PC-9 (cell line): Measurements from ENCODE around the gene ERN1. TPM values are rescaled to one million over a fixed set of nuclear protein-coding genes. Genes with fewer than 3 reads are reported as not detected.

ENCODE experiments used
- BruUV-seq: library from RNA; stranded (reverse); fragments of 400-500 nt; replicated peaks from 2 replicates; lab custom pipeline; 2021; lab: Mats Ljungman, UMichigan
- CTCF ChIA-PET: fragments of 300-600 bp; sonication (Branson Sonifier 250); formaldehyde crosslinking; loops from one replicate; lab custom pipeline; 2022; ENCODE audit warnings: antibody characterized with exemption; lab: Charles Lee
- POLR2A ChIA-PET: fragments of 300-600 bp; sonication (Branson Sonifier 250); formaldehyde crosslinking; loops from one replicate; lab custom pipeline; 2022; ENCODE audit warnings: antibody characterized with exemption; ENCODE audit not compliant: unreplicated experiment; lab: Charles Lee
- DNase-seq, 2 experiments: peaks; one replicate each; pipeline versions ENCODE4 v3.0.0 to v3.0.0-alpha.2; 2015 to 2022; ENCODE audit warnings: mixed read lengths in 1 of 2
- H2AFZ ChIP-seq: fragments of 200-600 bp; sonication (generic); 2 replicates; pipeline ENCODE4 v1.8.1; 2017; ENCODE audit warnings: antibody characterized with exemption
- H3F3A ChIP-seq: fragments of 200-600 bp; sonication (generic); 2 replicates; pipeline ENCODE4 v1.8.1; 2017; ENCODE audit warnings: antibody characterized with exemption, mild to moderate bottlenecking, low read depth; ENCODE audit not compliant: insufficient read depth
- H3K27ac ChIP-seq: fragments of 200-600 bp; sonication (generic); 2 replicates; pipeline ENCODE4 v1.6.1; 2016; ENCODE audit warnings: mixed run types
- H3K27me3 ChIP-seq: fragments of 200-600 bp; sonication (generic); 2 replicates; pipeline ENCODE4 v1.6.1; 2016; ENCODE audit warnings: low read depth, mixed run types; ENCODE audit not compliant: insufficient read depth
- H3K36me3 ChIP-seq: fragments of 200-600 bp; sonication (generic); 2 replicates; pipeline ENCODE4 v1.6.1; 2016; ENCODE audit warnings: low read depth, mixed run types
- H3K4me1 ChIP-seq: fragments of 200-600 bp; sonication (generic); replicated peaks from 2 replicates; pipeline ENCODE4 v1.6.1; 2016; ENCODE audit warnings: mixed run types; ENCODE audit not compliant: insufficient read depth
- H3K4me2 ChIP-seq: fragments of 200-600 bp; sonication (generic); 2 replicates; pipeline ENCODE4 v1.6.1; 2017; ENCODE audit warnings: mixed run types
- H3K4me3 ChIP-seq: fragments of 200-600 bp; sonication (generic); 2 replicates; pipeline ENCODE4 v1.6.1; 2016; ENCODE audit warnings: mixed run types
- H3K79me2 ChIP-seq: fragments of 200-600 bp; sonication (generic); 2 replicates; pipeline ENCODE4 v1.6.1; 2017; ENCODE audit warnings: low read depth, mixed run types
- H3K9me2 ChIP-seq: fragments of 200-600 bp; sonication (generic); 2 replicates; pipeline ENCODE4 v1.8.1; 2017; ENCODE audit warnings: mild to moderate bottlenecking; ENCODE audit not compliant: insufficient read depth
- H3K9me3 ChIP-seq: fragments of 200-600 bp; sonication (generic); 2 replicates; pipeline ENCODE4 v1.8.1; 2016; ENCODE audit warnings: low read depth; ENCODE audit not compliant: insufficient read depth
- H4K20me1 ChIP-seq: fragments of 200-600 bp; sonication (generic); 2 replicates; pipeline ENCODE4 v1.8.1; 2017; ENCODE audit not compliant: insufficient read depth
- EZH2 ChIP-seq: fragments of 200-600 bp; sonication (generic); IDR thresholded peaks from 2 replicates; pipeline ENCODE4 v1.8.0; 2017; ENCODE audit warnings: antibody characterized with exemption, low read depth
- intact Hi-C: fragments of 100-400 bp; cut with micrococcal nuclease; formaldehyde crosslinking; loops from one replicate; pipeline ENCODE4 v1.10.0; 2022; ENCODE audit not compliant: unreplicated experiment
- total RNA-seq: library from RNA; stranded (reverse); gene quantifications from 2 replicates; pipeline ENCODE4 v1.2.3, GENCODE V29; 2021
- TF ChIP-seq, protein P1 (sequence below): fragments of 200-600 bp; sonication (generic); conservative IDR thresholded peaks from 2 replicates; pipeline ENCODE4 v1.6.1; 2017; ENCODE audit warnings: mixed run types, antibody characterized with exemption, mild to moderate bottlenecking, moderate library complexity

The ERN1 gene
- total RNA-seq, 1 experiment from 2014 or later = 9.2 TPM

DNA sequence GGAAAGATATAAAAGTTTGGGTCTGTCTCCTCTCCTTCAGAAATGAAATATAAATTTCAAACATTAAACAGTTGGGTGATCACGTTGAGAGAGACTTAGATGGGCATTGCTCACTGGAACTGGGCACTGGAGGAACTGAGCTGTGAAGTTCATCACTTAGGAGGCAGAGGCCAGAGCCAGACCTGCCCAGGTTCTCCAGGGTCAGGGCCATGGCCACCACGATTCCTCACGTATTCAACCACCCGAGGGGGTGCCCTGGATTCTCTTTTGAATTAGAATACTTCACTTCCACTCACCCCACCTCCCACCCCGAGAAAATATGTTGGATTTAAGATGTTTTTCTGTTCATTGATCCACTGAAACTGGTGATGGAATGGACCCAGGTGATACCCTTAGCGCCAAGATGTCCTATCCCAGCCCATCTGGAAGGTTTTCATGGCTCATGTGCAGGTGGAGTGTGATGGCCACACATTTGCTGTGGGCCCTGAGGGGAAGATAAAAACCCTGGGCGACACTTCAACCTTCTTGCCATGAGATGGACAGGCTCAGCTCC lies 125.7 kb downstream of the ERN1 start:
- intact Hi-C loops = no loop called here
- POLR2A ChIA-PET = no interaction called here
- peaks cover 16% of the 10 kb centered on the region for H3F3A ChIP-seq
- BruUV-seq = no TSS peak
- no peaks in the 10 kb centered on the region for H3K9me2 ChIP-seq
- no peaks in the 10 kb centered on the region for H3K79me2 ChIP-seq
- H3K27me3 ChIP-seq = no peaks in the 10 kb centered on the region
- H3K4me1 ChIP-seq = peaks cover 53% of the 10 kb centered on the region
- no peaks in the 10 kb centered on the region for H4K20me1 ChIP-seq
- CTCF ChIA-PET = no interaction called here
- H3K36me3 ChIP-seq = no peaks in the 10 kb centered on the region
- DNase-seq = no peak
- H3K9me3 ChIP-seq = no peaks in the 10 kb centered on the region
- no peak overlapping the region for H3K4me2 ChIP-seq
- H3K27ac ChIP-seq = no peak overlapping the region
- TF ChIP-seq, protein P1, sequence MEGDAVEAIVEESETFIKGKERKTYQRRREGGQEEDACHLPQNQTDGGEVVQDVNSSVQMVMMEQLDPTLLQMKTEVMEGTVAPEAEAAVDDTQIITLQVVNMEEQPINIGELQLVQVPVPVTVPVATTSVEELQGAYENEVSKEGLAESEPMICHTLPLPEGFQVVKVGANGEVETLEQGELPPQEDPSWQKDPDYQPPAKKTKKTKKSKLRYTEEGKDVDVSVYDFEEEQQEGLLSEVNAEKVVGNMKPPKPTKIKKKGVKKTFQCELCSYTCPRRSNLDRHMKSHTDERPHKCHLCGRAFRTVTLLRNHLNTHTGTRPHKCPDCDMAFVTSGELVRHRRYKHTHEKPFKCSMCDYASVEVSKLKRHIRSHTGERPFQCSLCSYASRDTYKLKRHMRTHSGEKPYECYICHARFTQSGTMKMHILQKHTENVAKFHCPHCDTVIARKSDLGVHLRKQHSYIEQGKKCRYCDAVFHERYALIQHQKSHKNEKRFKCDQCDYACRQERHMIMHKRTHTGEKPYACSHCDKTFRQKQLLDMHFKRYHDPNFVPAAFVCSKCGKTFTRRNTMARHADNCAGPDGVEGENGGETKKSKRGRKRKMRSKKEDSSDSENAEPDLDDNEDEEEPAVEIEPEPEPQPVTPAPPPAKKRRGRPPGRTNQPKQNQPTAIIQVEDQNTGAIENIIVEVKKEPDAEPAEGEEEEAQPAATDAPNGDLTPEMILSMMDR = no peak
- TF ChIP-seq EZH2 = no peak
- no peak overlapping the region for H3K4me3 ChIP-seq
- H2AFZ ChIP-seq = no peak overlapping the region

DNA sequence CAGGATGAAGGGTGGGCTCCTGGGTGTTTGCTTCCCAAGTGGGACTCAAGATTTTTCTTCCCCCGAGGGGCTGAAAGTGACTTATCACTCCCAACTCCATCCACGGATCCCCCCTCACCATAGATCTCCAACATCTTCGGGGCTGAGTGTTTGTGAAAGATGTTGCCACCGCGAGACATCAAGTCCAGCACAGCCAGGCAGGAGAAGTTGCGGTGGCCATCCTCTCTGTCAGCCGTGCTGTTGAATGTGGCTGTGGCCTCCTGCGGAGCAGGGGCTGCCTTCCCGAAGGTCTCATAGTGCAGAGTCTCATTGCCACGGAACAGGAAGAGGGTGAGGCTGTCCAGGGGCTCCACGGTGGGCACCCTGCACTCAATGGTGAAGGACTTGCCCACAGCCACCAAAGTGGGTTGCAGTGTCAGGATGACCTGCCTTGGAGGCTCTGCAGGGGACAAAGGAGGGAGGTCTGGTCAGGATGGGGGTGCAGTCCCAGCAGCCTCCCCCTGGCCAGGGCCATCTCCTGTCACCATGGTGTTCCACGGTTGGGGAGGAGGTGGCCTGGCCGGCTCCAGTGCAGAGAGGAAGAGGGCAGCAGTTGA lies 126.3 kb downstream of the ERN1 start:
- DNase-seq = no peak
- Histone ChIP-seq H3K9me2 (no peaks in the 10 kb centered on the region), H4K20me1 (no peaks in the 10 kb centered on the region), H3K27ac (no peak overlapping the region), H2AFZ (no peak overlapping the region), H3K27me3 (no peaks in the 10 kb centered on the region), H3K79me2 (no peaks in the 10 kb centered on the region), H3K9me3 (no peaks in the 10 kb centered on the region), H3K4me2 (no peak overlapping the region), H3K4me1 (peaks cover 46% of the 10 kb centered on the region), H3F3A (peaks cover 11% of the 10 kb centered on the region; the same call in 1 of the 2 replicates), H3K4me3 (no peak overlapping the region), H3K36me3 (no peaks in the 10 kb centered on the region)
- TF ChIP-seq, protein P1 = no peak
- ChIA-PET CTCF (no interaction called here), POLR2A (no interaction called here)
- no TSS peak for BruUV-seq
- intact Hi-C loops = no loop called here

DNA sequence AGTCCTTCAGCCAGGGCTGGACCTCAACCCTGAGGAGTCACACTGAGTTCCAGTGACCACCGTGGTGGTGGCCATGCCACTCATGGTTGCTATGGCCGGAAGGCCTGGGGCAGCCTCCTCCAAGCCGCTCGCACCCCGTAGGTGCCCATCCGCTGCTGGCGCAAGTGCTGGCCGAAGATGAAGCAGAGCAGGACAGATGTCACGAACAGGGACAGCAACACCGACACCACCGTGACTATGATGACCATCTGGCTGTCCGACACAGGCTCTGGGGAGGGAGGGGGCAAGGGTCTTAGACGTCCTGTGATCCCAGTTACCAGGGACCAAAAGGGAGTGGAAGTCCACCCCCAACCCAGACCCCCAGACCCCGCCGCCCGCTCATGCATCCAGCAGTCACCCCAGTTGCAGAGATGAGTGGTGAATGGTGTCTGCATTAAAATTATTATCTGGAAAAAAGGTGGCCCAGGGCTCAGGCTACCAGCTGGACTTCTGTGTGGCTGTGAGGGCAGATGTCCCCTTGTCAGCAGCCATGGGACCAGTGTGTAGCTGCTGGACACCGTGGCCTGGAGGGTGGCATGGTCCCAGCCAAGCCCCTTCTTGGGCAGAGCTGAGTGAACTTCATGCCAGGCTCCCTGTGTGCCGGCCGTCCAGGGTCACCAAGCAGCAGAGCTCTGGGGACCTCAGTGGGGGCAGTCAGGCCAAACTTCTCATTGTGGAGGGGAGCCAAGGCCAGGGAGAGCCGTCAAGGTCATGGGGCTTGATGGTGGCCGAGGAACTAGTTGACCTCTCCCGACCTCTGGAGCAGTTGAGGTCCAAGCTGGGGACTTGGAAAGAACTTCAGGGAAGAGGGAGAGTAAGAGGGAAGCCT lies 127.1 kb downstream of the ERN1 start:
- H4K20me1 ChIP-seq = no peaks in the 10 kb centered on the region
- 0 out of 2 replicates have a peak, but pooled peaks cover under 1% of the 10 kb centered on the region for H3K27me3 ChIP-seq
- no peaks in the 10 kb centered on the region for H3K9me3 ChIP-seq
- no peaks in the 10 kb centered on the region for H3K79me2 ChIP-seq
- peaks cover 39% of the 10 kb centered on the region for H3K4me1 ChIP-seq
- no peaks in the 10 kb centered on the region for H3K36me3 ChIP-seq
- no peak overlapping the region for H3K4me3 ChIP-seq
- TF ChIP-seq, protein P1 = no peak
- TF ChIP-seq EZH2 = no peak
- H3K4me2 ChIP-seq = no peak overlapping the region
- ChIA-PET POLR2A (no interaction called here), CTCF (no interaction called here)
- no peak overlapping the region for H3K27ac ChIP-seq
- H3F3A ChIP-seq = peaks cover 11% of the 10 kb centered on the region; the same call in 1 of the 2 replicates
- intact Hi-C loops = no loop called here
- no TSS peak for BruUV-seq
- DNase-seq = no peak
- no peaks in the 10 kb centered on the region for H3K9me2 ChIP-seq
- no peak overlapping the region for H2AFZ ChIP-seq
